Erythroblast (primary cell): ENCODE data around the gene PPM1M.

Experiments used
- GATA1 ChIP-seq: IDR thresholded peaks from 2 replicates; pipeline ENCODE4 v1.6.1; 2011; ENCODE audit warnings: low read depth, mild to moderate bottlenecking, control low read depth, low read length, moderate library complexity
- POLR2A ChIP-seq: IDR thresholded peaks from 2 replicates; pipeline ENCODE4 v1.6.1; 2011; ENCODE audit warnings: mild to moderate bottlenecking, low read length

DNA sequence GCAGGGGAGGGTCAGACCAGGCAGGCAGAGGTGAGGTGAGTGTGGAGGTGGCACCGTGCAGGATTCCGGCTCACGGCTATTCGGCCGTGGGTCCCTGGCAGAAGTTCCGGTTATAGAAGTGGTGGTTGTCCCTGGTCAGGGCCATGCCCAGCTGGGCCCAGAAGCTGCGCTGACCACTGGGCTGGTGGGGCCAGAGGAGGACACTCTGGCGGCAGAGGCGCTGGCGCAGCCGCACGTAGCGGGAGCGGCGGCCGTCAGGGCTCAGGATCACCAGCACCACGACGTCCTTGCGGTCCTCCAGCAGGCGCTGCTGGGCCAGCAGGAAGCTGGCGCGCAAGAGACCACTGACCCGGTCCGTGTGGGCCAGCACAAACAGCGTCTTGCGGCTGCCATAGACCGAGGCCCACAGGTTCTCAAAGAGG, 24.4 kb upstream of the PPM1M start:
- TF ChIP-seq POLR2A = no peak
- TF ChIP-seq GATA1 = no peak
